DMS79 treated with DMSO at 0.1 percent for 48 hours (cell line): ENCODE measurements around the gene FBXO33.
"Not testable (repeated sequence)": the region's sequence is repeated elsewhere in the genome, so short reads cannot be mapped to it uniquely, and the experiment has no call there.

Source experiments
- DNase-seq: peaks from one replicate; lab custom pipeline; 2025; lab: John Stamatoyannopoulos, UW

The FBXO33 gene

GRCh38 chr14:39369029-39369428 is 63.2 kb downstream of the FBXO33 start:
- no peak for DNase-seq

GRCh38 chr14:39368261-39368959 is 63.8 kb downstream of the FBXO33 start:
- peak; percentile 84 for DNase-seq

- no peak for DNase-seq
These were observed 64.9 kb downstream of the FBXO33 start for GRCh38 chr14:39367387-39367751.

- no peak for DNase-seq
These were observed 65.5 kb downstream of the FBXO33 start for GRCh38 chr14:39366460-39367386.

- DNase-seq, result no peak
These were observed 66.9 kb downstream of the FBXO33 start for GRCh38 chr14:39365354-39365753.

GRCh38 chr14:39364509-39364908 is 67.7 kb downstream of the FBXO33 start:
- no peak for DNase-seq

GRCh38 chr14:39361556-39361955 is 70.7 kb downstream of the FBXO33 start:
- DNase-seq, result not testable (repeated sequence)

GRCh38 chr14:39360316-39360715 is 71.9 kb downstream of the FBXO33 start:
- DNase-seq, result no peak

GRCh38 chr14:39359069-39359468 is 73.2 kb downstream of the FBXO33 start:
- not testable (repeated sequence) for DNase-seq

GRCh38 chr14:39351708-39352107 is 80.5 kb downstream of the FBXO33 start:
- DNase-seq, result no peak

GRCh38 chr14:39350866-39351265 is 81.4 kb downstream of the FBXO33 start:
- no peak for DNase-seq
